HG02588 (cell line): ENCODE measurements around the gene ALAD.
"Not testable (repeated sequence)": the region's sequence is repeated elsewhere in the genome, so short reads cannot be mapped to it uniquely, and the experiment has no call there.

ENCODE experiments used
- ATAC-seq: cut with Tn5 transposase; IDR thresholded peaks from one replicate; pipeline ENCODE4 v1.9.1; 2021; ENCODE audit warnings: mild to moderate bottlenecking, moderate library complexity; ENCODE audit not compliant: unreplicated experiment

ALAD gene

GRCh38 chr9:113399646-113400200 lies 1.4 kb downstream of the ALAD start:
- no peak for ATAC-seq

- ATAC-seq, result no peak
These were observed 2.3 kb downstream of the ALAD start for GRCh38 chr9:113398796-113399195.

- ATAC-seq, result no peak
These were observed 3.9 kb downstream of the ALAD start for GRCh38 chr9:113397203-113397631.

- ATAC-seq, result no peak
These were observed 5.9 kb downstream of the ALAD start for GRCh38 chr9:113395000-113395861.

GRCh38 chr9:113393281-113393680 lies 7.8 kb downstream of the ALAD start:
- no peak for ATAC-seq

GRCh38 chr9:113391917-113392316 lies 9.2 kb downstream of the ALAD start:
- no peak for ATAC-seq

- no peak for ATAC-seq
These were observed 10.7 kb downstream of the ALAD start for GRCh38 chr9:113390192-113390960.

GRCh38 chr9:113389451-113389850 lies 11.6 kb downstream of the ALAD start:
- no peak for ATAC-seq

- ATAC-seq, result no peak
These were observed 12.3 kb downstream of the ALAD start for GRCh38 chr9:113388833-113389232.

- no peak for ATAC-seq
These were observed 13.4 kb downstream of the ALAD start for GRCh38 chr9:113387560-113388230.

GRCh38 chr9:113386571-113387393 lies 14.3 kb downstream of the ALAD start:
- ATAC-seq, result no peak

GRCh38 chr9:113381909-113382411 lies 19.1 kb downstream of the ALAD start:
- ATAC-seq, result no peak

GRCh38 chr9:113381441-113381840 lies 19.6 kb downstream of the ALAD start:
- not testable (repeated sequence) for ATAC-seq

GRCh38 chr9:113380869-113381378 lies 20.2 kb downstream of the ALAD start:
- ATAC-seq, result peak; percentile 69

GRCh38 chr9:113379829-113380210 lies 21.3 kb downstream of the ALAD start:
- not testable (repeated sequence) for ATAC-seq

- ATAC-seq, result not testable (repeated sequence)
These were observed 21.8 kb downstream of the ALAD start for GRCh38 chr9:113379094-113379828.

- peak; percentile 79 for ATAC-seq
These were observed 24.2 kb downstream of the ALAD start, which contains the start of gene HDHD3 for GRCh38 chr9:113376634-113377567. HDHD3 (minus strand) TSS chr9:113376986; CDS start chr9:113374354, 2,632 bp downstream.
